HG02870 (cell line): ENCODE measurements around the gene ACBD6.

Experiments
- ATAC-seq: cut with Tn5 transposase; IDR thresholded peaks from one replicate; pipeline ENCODE4 v1.9.1; 2021; ENCODE audit warnings: mild to moderate bottlenecking, moderate library complexity; ENCODE audit not compliant: unreplicated experiment

ACBD6 gene

GRCh38 chr1:180248731-180249681 is 253.4 kb downstream of the ACBD6 start:
- ATAC-seq = no peak

- no peak for ATAC-seq
Observed at GRCh38 chr1:180248176-180248575, 254.2 kb downstream of the ACBD6 start.

GRCh38 chr1:180247580-180247979 is 254.8 kb downstream of the ACBD6 start:
- ATAC-seq = no peak

GRCh38 chr1:180247061-180247460 is 255.3 kb downstream of the ACBD6 start:
- ATAC-seq = no peak

GRCh38 chr1:180246579-180246978 is 255.8 kb downstream of the ACBD6 start:
- no peak for ATAC-seq

GRCh38 chr1:180244840-180245239 is 257.5 kb downstream of the ACBD6 start:
- no peak for ATAC-seq

- no peak for ATAC-seq
Observed at GRCh38 chr1:180243517-180244221, 258.7 kb downstream of the ACBD6 start.

- ATAC-seq = no peak
Observed at GRCh38 chr1:180241716-180242544, 260.4 kb downstream of the ACBD6 start.

- ATAC-seq = no peak
Observed at GRCh38 chr1:180239145-180240096, 263.0 kb downstream of the ACBD6 start.

- ATAC-seq = no peak
Observed at GRCh38 chr1:180238675-180239074, 263.7 kb downstream of the ACBD6 start.
